HG02642 (cell line): ENCODE measurements around the gene BLTP3A.
"Not testable (repeated sequence)": the region's sequence is repeated elsewhere in the genome, so short reads cannot be mapped to it uniquely, and the experiment has no call there.

Source experiments
- ATAC-seq: cut with Tn5 transposase; IDR thresholded peaks from one replicate; pipeline ENCODE4 v1.9.1; 2021; ENCODE audit warnings: mild to moderate bottlenecking; ENCODE audit not compliant: unreplicated experiment, poor library complexity

BLTP3A gene

DNA sequence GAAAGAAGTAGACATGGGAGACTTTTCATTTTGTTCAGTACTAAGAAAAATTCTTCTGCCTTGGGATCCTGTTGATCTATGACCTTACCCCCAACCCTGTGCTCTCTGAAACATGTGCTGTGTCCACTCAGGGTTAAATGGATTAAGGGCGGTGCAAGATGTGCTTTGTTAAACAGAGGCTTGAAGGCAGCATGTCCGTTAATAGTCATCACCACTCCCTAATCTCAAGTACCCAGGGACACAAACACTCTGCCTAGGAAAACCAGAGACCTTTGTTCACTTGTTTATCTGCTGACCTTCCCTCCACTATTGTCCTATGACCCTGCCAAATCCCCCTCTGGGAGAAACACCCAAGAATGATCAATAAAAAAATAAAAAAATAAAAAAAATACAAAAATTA, 4.7 kb upstream of the BLTP3A start:
- ATAC-seq = not testable (repeated sequence)

DNA sequence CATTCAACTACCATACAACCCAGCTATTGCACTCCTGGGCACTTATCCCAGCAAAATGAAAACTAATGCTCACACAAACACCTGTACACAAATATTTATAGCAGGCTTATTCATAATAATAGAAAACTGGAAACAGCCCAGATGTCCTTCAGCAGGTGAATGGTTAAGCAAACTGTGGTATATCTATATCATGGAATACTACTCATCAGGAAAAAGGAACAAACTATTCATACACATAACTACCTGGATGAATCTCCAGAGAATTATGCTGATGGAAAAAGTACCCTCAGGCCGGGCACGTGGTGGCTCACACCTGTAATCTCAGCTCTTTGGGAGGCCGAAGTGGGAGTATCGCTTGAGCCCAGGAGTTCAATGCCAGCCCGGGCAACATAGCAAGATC, 3.8 kb upstream of the BLTP3A start:
- ATAC-seq = no peak

DNA sequence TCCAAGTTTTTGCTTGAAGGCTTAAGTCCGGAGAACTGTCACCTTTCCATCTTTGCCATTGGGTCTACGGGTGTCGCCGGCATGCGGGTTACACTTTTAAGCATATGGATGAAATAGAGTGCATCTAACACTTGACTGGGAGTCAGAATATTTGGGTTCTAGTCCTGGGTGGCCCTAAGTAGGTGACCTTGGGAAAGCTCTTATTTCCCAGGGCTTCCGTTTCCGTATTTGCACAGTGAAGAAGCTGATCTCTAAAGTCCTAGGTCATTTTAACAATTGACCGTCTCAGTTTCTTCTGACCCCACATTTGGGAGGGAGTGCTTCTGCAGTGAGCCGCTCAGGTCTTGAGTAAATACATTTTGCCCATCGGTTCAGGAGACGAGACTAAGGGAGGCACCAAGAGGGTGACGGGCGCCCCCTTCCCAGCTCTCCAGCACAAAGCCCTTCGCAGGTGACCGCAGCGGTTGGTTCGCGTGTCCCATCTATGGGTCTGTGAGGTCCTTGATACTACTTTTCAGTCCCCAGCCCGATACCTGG, 651 bp upstream of the BLTP3A start:
- ATAC-seq = peak; percentile 27

DNA sequence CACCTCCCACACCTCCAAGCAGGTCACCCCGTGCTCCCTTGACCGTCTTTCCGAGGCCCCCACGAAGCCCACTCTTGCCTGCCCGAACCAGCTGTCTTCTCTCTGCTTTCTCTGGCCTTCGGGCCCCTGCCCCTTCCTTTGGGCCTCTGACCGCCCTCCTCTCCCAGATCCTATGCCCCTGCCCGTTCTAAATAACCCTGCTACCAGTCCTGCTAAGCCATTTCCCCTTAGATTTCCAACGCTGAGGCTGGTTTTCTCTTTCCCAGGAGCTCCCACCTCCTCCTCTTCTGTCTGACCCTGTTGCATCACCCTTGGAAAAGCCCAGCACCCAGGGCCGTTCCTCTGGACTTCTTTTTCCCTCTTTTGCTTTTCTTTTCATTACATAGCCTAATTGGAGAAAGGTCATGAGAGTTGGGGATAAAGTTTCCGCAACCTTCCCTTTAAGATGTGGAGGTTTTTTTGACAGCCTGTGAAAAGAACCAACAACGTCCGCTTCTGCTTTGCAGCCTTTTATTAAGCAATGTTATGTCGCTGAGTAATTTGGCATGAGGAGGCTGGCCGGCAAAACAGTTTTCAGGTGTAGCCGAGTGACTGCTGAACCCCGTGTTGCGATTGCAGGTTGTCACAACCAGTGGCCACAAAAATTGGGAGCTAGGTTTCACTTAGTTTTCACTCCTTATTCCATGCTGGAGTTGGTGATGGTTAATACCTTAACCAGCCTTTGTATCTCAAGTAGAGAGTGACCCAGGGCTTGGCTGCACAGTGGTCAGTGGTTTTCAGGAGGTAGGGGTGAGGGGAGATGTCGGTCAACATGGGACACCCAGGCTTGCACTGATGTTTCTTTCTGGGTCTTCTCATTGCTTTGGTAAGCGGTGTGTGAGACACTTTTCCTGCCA, 970 bp downstream of the BLTP3A start:
- peak; percentile 23 for ATAC-seq

DNA sequence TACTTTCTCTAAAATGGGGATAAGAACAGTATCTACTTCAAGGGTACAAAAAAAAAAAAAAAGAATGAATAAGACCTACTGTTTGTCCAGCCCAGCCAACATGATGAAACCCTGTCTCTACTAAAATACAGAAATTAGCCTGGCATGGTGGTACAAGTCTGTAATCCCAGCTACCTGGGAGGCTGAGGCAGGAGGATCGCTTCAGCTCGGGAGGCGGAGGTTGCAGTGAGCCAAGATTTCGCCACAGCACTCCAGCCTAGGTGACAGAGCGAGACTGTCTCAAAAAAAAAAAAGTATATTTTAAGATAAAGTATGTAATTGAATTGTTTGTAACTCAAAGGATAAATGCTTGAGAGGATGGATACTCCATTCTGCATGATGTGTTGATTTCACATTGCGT, 2.0 kb downstream of the BLTP3A start:
- no peak for ATAC-seq

DNA sequence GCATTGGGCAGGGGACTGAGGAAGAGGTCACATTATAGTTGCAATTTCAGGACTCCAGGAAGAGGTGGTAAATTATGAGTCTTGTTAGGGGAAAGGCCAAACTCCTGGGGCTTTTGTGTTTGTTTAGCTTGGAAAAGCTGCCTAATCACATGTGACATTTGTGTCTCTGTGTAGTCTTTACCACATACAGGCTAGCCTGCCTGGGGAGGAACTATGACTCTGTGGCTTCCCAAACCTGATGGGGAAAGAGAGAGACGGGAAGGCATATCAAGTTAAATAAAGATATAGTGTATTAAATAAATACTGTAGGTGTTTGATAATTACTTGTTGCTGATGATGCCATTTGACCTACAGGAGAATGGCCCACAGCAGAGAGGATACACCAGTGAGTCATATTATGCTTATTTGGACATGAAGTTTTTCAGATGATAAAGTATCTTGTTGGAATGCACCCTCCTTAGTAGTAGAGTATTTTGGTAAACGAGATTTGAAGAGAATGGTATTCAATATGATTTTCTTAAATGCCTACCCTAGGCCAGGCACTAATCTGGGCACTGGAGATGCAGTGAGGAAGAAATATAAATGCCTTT, 4.0 kb downstream of the BLTP3A start:
- ATAC-seq = no peak

DNA sequence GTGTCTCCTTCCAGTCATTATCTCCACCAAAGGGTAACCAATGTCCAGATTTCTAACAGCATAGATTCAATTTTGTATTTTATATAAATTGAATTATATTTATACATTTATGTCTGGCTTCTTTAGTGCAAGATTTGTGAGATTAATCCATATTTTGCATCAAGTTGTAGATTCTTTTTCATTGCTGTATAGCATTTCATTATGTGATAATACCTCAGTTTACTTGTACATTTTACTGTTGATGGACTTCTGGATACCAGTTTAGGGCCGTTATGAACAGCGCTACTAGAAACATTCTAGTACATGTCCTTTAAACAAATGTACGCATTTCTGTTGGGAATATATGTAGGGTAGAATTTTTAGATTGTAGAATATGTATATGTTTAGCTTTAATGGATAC, 6.2 kb downstream of the BLTP3A start:
- no peak for ATAC-seq

DNA sequence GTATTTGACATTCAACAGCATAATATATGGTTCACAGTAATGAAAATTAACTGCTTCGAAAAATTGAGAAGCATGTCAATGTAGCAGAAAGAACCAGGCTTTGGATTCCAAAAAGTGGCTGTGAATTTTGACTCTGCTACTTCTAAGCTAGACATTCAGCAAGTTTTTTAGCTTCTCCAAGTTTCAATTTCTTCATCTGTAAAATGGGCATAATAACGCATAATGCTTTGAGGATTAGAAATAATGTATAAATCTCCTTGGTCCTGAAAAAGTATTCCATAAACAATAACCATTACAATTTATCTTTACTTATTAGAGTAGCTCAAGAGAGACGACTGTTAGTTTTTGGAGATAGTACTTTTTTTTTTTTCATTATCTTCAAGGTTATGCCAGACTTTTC, 7.7 kb downstream of the BLTP3A start:
- no peak for ATAC-seq

DNA sequence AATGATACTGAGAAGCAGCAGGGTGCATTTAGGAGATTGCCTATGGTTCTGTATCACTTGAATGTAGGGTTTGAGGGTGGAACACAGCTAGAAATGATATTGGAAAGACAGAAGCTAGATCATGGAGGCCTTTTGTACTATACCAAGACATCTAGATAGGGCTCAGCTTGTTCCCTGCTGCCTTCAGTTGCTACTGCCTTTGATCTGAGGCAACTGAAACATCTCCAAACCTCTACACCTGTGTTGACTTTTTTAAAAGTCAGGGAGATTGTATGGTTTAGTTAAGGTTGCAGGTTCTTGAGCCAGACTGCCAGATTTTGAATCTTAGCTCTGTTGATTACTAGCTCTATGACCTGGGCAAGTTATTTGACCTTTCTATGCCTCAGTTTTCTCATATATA, 12.7 kb downstream of the BLTP3A start:
- no peak for ATAC-seq

DNA sequence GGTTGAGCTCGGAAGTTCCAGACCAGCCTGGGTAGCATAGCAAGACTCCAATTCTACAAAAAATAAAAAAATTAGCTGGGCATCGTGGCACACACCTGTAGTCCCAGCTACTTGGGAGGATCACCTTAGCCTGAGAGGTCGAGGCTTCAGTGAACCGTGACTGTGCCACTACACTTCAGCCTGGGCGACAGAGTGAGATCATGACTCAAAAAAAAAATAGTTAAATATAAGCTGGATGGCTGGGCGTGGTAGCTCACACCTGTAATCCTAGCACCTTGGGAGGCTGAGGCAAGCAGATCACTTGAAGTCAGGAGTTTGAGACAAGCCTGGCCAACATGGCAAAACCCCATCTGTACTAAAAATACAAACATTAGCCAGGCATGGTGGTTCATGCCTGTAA, 13.2 kb downstream of the BLTP3A start:
- ATAC-seq = not testable (repeated sequence)

DNA sequence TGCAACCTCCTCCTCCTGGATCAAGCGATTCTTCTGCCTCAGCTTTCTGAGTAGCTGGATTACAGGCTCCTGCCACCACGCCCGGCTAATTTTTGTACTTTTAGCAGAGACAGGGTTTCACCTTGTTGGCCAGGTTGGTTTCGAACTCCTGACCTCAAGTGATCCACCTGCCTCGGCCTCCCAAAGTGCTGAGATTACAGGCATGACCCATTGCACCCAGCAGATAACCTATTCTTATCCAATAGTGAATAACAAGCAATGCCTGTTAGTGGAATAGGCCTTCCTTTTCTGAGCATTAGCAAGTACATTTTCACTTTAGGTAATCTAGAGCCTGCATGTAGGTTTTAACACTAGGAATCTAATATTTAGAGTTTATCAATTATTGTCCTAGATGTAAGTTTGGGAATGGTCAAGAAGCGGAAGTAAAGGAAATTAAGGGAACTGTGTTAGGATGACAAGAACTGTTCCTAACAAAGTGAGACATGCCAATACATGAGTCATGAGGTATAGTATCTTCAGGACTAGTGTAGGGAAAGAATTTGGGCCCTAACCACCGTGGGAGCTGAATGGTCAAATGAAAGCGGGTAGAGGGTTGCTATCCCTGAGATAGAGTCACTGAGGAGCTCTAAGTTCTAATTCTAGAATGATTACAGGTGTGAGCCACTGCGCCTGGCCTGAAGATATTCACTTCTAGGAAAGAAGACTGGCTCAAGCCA, 15.0 kb downstream of the BLTP3A start:
- ATAC-seq = no peak

DNA sequence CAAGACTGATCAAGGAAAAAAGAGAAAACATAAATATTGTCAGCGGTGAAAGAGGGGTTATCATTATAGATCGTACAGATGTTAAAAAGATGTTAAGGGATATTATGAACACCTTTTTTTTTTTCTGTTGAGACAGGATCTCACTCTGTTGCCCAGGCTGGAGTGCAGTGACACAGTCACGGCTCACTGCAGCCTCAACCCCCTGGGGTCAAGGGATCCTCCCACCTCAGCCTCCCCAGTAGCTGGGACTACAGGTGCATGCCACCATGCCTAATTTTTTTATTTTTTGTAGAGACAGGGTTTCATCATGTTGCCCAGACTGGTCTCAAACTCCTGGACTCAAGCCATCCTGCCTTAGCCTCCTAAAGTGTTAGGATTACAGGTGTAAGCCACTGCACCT, 16.6 kb downstream of the BLTP3A start:
- ATAC-seq = not testable (repeated sequence)

DNA sequence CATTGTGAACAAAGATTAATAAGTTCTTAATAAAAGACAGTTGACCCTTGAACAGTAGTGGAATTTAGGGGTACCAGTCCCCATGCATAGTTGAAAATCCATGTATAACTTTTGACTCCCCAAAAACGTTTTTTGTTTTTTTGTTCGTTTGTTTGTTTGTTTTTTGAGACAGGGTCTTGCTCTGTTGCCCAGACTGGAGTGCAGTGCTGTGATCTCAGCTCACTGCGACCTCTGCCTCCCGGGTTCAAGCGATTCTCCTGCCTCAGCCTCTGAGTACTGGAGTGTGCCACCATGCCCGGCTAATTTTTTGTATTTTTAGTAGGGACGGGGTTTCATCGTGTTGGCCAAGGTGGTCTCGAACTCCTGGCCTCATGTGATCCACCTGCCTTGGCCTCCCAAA, 17.5 kb downstream of the BLTP3A start:
- not testable (repeated sequence) for ATAC-seq

DNA sequence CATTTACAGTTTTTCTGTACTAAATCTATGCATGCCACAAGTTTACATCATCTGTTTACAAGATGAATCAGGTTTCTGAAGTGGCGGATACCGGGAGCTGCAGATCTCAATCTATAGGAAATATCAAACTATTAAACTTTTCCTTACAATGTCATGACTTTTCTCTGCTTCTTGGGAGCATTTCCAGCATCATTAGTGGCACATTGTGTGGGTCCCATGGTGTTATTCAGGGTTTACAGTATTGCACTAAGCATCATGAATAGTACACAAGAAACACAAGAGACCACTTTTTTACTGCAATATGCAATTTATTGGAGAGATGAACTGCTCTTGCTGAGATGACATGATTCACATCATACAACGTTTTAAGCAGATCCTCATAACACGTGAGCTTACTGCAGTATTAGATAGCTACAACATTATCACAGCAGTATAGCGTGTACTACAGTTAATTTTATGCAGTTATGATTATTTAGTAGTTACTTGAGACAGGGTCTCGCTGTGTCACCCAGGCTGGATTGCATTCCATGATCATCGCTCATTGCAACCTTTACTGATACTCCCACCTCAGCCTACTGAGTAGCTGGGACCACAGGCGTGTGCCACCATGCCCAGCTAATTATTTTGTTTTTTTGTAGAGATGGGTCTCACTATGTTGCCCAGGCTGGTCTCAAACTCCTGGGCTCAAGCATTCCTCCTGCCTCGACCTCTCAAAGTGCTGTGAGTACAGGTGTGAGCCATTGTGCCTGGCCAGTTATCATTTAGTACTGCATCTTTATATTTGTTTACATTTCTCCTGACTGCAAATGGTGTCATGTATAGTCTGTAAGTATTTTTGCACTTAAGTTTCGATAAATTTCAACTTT, 18.4 kb downstream of the BLTP3A start:
- ATAC-seq = no peak

DNA sequence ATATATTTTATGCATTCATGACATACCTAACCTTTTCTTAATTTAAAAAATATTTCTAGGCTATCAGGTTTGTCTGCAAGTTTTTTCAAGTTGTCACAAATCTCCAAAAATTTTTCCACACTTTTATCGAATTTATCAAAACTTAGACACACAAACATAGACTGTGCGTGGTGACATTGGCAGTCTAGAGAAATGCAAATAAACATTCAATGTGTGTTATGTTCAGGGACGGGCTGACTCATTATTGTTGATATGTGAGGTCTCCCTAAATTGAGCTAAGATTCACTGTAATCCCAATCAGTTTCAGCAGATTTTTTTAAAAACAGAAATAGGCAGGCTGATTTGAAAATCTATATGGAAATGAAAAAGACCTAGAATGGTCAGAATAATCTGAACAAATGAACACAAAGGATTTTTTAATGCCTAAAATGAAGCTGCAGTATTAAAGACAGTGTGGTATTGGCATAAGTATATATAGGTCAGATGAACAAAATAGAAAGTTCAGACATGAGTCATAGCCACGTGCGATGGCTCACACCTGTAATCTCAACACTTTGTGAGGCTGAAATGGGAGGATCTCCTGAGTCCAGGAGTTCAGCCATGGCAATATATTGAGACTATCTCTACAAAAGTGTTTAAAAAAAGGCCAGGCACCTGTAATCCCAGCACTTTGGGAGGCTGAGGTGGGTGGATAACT, 19.2 kb downstream of the BLTP3A start:
- peak; percentile 86 for ATAC-seq

DNA sequence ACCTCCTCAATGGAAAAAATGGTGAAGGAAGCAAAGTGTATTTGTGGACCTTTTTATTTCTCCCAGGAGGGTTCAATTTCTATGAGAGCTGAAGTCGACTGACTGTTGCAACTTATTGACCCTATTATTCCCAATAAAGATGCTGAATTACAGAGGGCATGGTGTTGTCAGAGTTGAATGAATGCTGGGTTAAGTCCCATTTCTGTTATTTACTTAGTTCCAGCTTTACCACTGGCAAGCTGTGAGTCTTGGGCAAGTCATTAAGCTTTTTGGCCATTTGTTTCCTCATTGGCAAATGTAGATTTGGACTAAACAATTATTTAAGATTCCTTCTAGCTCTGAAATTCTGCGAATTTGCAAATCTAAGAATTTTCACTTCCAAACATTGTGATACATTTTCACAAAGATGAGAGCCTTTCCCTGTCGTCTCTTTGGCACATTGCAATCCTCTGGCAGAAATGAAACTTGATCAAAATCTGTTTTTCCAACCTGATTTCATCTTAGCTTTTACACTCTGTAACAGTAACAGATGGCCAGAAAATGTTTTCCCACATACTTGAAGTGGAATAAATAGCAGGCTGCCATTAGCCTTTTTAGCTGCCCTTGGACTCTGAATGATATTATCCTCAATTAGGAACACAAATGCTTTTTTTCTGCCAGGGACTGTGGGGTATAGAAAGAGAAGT, 21.3 kb downstream of the BLTP3A start:
- ATAC-seq = no peak

DNA sequence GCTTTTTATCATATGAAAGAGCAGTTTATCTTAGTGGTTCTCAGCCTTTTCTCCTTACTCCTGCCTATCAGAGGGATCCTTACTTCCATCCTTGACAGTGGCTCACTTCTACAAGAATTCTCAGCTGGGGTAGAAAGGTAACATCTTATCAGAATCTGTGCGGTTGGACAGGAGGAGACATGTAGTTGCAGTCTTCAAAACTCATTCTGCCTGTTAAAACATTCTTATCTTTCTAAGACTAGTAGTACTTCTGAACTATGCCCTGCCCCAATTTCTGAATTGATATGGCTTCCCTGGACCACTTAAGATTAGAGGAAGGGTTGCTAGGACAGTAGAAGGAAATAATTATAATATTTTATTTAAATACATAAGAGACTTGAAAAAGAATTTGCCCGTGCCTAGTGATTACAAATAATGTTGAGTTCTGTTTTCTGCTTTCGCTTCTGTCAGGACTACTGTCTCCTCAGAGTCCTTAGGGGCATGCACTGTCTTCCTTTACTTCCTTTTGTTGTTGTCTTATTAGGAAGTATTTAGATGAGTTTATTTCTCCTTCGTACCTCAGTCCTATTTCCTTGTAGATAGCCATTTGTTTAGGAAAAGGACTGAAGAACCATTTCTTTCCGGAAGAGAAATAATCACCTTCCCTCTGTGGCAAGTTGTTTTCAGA, 24.9 kb downstream of the BLTP3A start:
- ATAC-seq = no peak

DNA sequence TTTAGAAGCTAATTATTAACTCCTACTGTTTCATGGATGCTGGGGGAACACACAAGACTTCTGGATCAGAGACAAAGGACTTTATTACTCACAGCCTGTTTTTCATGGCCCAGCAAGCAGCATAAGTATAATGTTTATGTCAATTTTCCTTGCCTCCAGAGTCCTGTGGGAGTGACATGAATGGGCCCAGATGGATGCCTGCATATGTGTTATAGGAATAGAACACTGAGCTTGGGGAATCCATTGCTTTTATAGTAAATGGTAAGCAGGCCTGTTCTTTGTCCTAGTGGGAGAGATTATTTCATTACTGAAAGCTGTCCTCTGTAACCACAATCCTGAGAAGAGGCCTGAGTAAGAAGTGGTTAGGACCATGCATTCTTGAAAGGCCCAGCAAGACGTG, 25.6 kb downstream of the BLTP3A start:
- ATAC-seq = no peak
